Keratinocyte (primary cell): Measurements from ENCODE around the gene ADAM19. TPM values are rescaled to one million over a fixed set of nuclear protein-coding genes. Genes with fewer than 3 reads are reported as not detected.
"Not testable (repeated sequence)": the region's sequence is repeated elsewhere in the genome, so short reads cannot be mapped to it uniquely, and the experiment has no call there.

Experiments
- DNase-seq: peaks from one replicate; pipeline ENCODE4 v3.0.0-alpha.2; 2011; ENCODE audit warnings: low read depth, missing footprints, low spot score
- FAIRE-seq: peaks from 2 replicates; lab custom pipeline; 2011; peaks lifted over from hg19 to GRCh38; lab: Jason Lieb, UNC
- H2AFZ ChIP-seq: 2 replicates; pipeline ENCODE4 v1.6.0; 2012; ENCODE audit warnings: low read length, control low read depth, inconsistent platforms; ENCODE audit not compliant: control insufficient read depth
- H3K27ac ChIP-seq: 2 replicates; pipeline ENCODE4 v1.5.1; 2011; ENCODE audit warnings: low read length; ENCODE audit not compliant: control insufficient read depth, insufficient read depth
- H3K27me3 ChIP-seq: 3 replicates; pipeline ENCODE4 v1.6.0; 2011; ENCODE audit warnings: low read length; ENCODE audit not compliant: control insufficient read depth, insufficient read depth; ENCODE audit errors: extremely low read depth
- H3K36me3 ChIP-seq, 2 experiments: 2 replicates in 1 of 2; 3 replicates in 1 of 2; pipeline ENCODE4 v1.5.1; 2011; ENCODE audit warnings: low read length in 2 of 2, mild to moderate bottlenecking in 1 of 2; ENCODE audit not compliant: control insufficient read depth in 2 of 2, insufficient read depth in 2 of 2; ENCODE audit errors: extremely low read depth in 1 of 2
- H3K4me1 ChIP-seq: 3 replicates; pipeline ENCODE4 v1.5.1; 2011; ENCODE audit warnings: low read length; ENCODE audit not compliant: control insufficient read depth, insufficient read depth; ENCODE audit errors: extremely low read depth
- H3K4me2 ChIP-seq: 3 replicates; pipeline ENCODE4 v1.6.0; 2011; ENCODE audit warnings: low read depth, low read length; ENCODE audit not compliant: control insufficient read depth, insufficient read depth; ENCODE audit errors: extremely low read depth
- H3K4me3 ChIP-seq, 3 experiments: fragments of 200-600 bp in 1 of 3; sonication (generic) in 1 of 3; 2 replicates in 2 of 3; 3 replicates in 1 of 3; pipeline ENCODE4 v1.5.1; 2011 to 2016; ENCODE audit warnings: low read length in 3 of 3, mild to moderate bottlenecking in 3 of 3, control low read depth in 2 of 3, inconsistent platforms in 1 of 3, low read depth in 1 of 3, mixed read lengths in 1 of 3, mixed run types in 1 of 3, moderate library complexity in 1 of 3; ENCODE audit not compliant: control insufficient read depth in 2 of 3, insufficient read depth in 2 of 3; ENCODE audit errors: extremely low read depth in 1 of 3
- H3K79me2 ChIP-seq: 2 replicates; pipeline ENCODE4 v1.6.0; 2012; ENCODE audit warnings: low read length; ENCODE audit not compliant: control insufficient read depth, insufficient read depth
- H3K9ac ChIP-seq: 3 replicates; pipeline ENCODE4 v1.6.0; 2011; ENCODE audit warnings: low read length; ENCODE audit not compliant: control insufficient read depth, insufficient read depth; ENCODE audit errors: extremely low read depth
- H3K9me1 ChIP-seq: 3 replicates; pipeline ENCODE4 v1.6.0; 2011; ENCODE audit warnings: low read length; ENCODE audit not compliant: control insufficient read depth, insufficient read depth; ENCODE audit errors: extremely low read depth
- H3K9me3 ChIP-seq: 2 replicates; pipeline ENCODE4 v1.5.1; 2012; ENCODE audit warnings: low read depth, low read length; ENCODE audit not compliant: control insufficient read depth
- H4K20me1 ChIP-seq: 3 replicates; pipeline ENCODE4 v1.6.0; 2011; ENCODE audit warnings: low read length; ENCODE audit not compliant: control insufficient read depth, insufficient read depth; ENCODE audit errors: extremely low read depth
- EZH2 ChIP-seq: IDR thresholded peaks from one replicate; pipeline ENCODE4 v1.6.1; 2012; ENCODE audit warnings: inconsistent platforms, mild to moderate bottlenecking, low read length, moderate library complexity
- dilution Hi-C: fragments of 300-500 bp; cut with MboI; formaldehyde crosslinking; loops from one replicate; pipeline ENCODE4 v1.7.0; 2020; ENCODE audit warnings: low sequenced_read_pairs; ENCODE audit not compliant: extremely low pct_ligation_motif_present
- polyA plus RNA-seq, 5 experiments: library from polyadenylated mRNA; depleted of rRNA in 3 of 5; stranded (reverse) in 3 of 5; stranded (forward) in 1 of 5; unstranded in 1 of 5; fragments of >200 nt; gene quantifications; 1 replicate in 1 of 5; 2 replicates in 3 of 5; 3 replicates in 1 of 5; pipeline versions ENCODE4 v1.2.1 to v1.2.3, GENCODE V29; 2011 to 2012; ENCODE audit warnings: missing spikeins in 2 of 5, low read depth in 1 of 5, low replicate concordance in 1 of 5
- TF ChIP-seq, protein P1 (sequence below), 3 experiments: IDR thresholded peaks in 1 of 3; conservative IDR thresholded peaks in 1 of 3; optimal IDR thresholded peaks in 1 of 3; 2 replicates in 2 of 3; 3 replicates in 1 of 3; pipeline versions ENCODE3 to v1.5.1; 2011; ENCODE audit warnings: low read length in 3 of 3, mild to moderate bottlenecking in 3 of 3, moderate library complexity in 2 of 3, control low read depth in 1 of 3, inconsistent platforms in 1 of 3; ENCODE audit not compliant: insufficient read depth in 2 of 3; ENCODE audit errors: extremely low read depth in 1 of 3

The ADAM19 gene
- polyA plus RNA-seq, 1 donor (not counting 4 experiments of a cell fraction or from before 2014, with no cell fraction given): 22.7 TPM

DNA sequence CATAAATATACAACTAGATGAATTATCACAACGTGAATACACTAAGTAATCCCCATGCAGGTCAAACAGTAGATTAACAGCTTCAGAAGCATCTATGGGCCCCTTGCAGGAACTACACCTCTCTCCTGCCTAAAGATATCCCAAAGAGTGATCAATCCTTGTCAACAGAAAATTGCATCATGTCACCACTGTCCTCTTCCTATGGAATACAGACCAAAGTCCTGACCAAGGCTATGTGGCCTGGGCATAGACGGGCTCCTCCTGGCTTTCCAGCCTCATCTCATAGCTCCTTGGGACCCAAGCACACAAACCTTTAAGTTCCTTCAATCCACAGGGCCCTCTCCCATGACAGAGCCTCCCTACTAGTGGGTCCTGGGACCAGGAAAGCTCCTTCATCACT, 90.2 kb downstream of the ADAM19 start:
- Histone ChIP-seq H3K27me3 (no peaks in the 10 kb centered on the region), H3K4me2 (no peak overlapping the region), H3K9me1 (no peaks in the 10 kb centered on the region), H3K27ac (no peak overlapping the region), H2AFZ (no peak overlapping the region), H3K9me3 (no peaks in the 10 kb centered on the region), H3K4me3 (no peak overlapping the region), H3K79me2 (no peaks in the 10 kb centered on the region), H3K4me1 (no peaks in the 10 kb centered on the region), H4K20me1 (no peaks in the 10 kb centered on the region), H3K9ac (no peak overlapping the region), H3K36me3 (peaks cover 2 to 26% of the 10 kb centered on the region in 2 experiments)
- FAIRE-seq (no peak), DNase-seq (no peak)
- dilution Hi-C loops: no loop called here
- TF ChIP-seq EZH2: no peak

DNA sequence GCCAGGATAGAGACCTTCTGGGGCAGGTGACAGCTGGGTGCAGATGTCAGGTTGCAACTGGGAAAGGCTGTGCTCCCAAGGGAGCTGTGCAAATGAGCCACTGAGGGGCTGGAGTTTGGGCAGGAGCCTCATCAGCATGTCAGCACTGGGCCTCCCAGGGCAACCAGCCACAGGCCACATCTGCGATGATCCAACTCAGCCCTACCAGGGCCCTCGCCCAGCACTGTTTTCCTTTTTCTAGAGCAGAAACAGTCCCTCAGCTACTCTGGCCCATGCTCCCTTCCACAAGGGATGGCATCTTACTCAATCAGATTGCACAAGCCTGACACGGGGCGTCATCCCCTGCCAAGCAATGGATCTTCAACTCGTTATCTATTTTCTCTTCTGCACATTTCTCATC, 90.8 kb downstream of the ADAM19 start:
- H3K27ac ChIP-seq: no peak overlapping the region
- H3K27me3 ChIP-seq: no peaks in the 10 kb centered on the region
- dilution Hi-C loops: no loop called here
- H3K4me1 ChIP-seq: no peaks in the 10 kb centered on the region
- H3K4me2 ChIP-seq: no peak overlapping the region
- H2AFZ ChIP-seq: no peak overlapping the region
- no peaks in the 10 kb centered on the region for H3K9me3 ChIP-seq
- DNase-seq (no peak), FAIRE-seq (no peak)
- no peaks in the 10 kb centered on the region for H3K9me1 ChIP-seq
- H3K79me2 ChIP-seq: no peaks in the 10 kb centered on the region
- H3K9ac ChIP-seq: no peak overlapping the region
- peaks cover 2 to 27% of the 10 kb centered on the region in 2 experiments for H3K36me3 ChIP-seq
- TF ChIP-seq EZH2: no peak
- TF ChIP-seq, protein P1, sequence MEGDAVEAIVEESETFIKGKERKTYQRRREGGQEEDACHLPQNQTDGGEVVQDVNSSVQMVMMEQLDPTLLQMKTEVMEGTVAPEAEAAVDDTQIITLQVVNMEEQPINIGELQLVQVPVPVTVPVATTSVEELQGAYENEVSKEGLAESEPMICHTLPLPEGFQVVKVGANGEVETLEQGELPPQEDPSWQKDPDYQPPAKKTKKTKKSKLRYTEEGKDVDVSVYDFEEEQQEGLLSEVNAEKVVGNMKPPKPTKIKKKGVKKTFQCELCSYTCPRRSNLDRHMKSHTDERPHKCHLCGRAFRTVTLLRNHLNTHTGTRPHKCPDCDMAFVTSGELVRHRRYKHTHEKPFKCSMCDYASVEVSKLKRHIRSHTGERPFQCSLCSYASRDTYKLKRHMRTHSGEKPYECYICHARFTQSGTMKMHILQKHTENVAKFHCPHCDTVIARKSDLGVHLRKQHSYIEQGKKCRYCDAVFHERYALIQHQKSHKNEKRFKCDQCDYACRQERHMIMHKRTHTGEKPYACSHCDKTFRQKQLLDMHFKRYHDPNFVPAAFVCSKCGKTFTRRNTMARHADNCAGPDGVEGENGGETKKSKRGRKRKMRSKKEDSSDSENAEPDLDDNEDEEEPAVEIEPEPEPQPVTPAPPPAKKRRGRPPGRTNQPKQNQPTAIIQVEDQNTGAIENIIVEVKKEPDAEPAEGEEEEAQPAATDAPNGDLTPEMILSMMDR (optimal IDR thresholded peaks at IDR 0.05 in 1 of 3, IDR thresholded peaks at IDR 0.05 in 1 of 3, conservative IDR thresholded peaks at IDR 0.05 in 1 of 3; ENCODE audit: extremely low read depth in 1 of 3, insufficient read depth in 2 of 3, low read length in 3 of 3): no peak
- H3K4me3 ChIP-seq: no peak overlapping the region
- H4K20me1 ChIP-seq: no peaks in the 10 kb centered on the region

DNA sequence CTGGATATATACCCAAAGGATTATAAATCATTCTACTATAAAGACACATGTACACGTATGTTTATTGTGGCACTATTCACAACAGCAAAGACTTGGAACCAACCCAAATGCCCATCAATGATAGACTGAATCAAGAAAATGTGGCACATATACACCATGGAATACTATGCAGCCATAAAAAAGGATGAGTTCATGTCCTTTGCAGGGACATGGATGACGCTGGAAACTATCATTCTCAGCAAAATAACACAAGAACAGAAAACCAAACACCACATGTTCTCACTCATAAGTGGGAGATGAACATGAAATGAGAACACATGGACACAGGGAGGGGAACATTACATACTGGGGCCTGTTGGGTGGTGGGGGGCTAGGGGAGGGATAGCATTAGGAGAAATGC, 92.9 kb downstream of the ADAM19 start:
- H3K27me3 ChIP-seq, H3K9ac ChIP-seq, H3K79me2 ChIP-seq, H4K20me1 ChIP-seq, H3K9me1 ChIP-seq, DNase-seq, dilution Hi-C loops, H3K27ac ChIP-seq, H2AFZ ChIP-seq, H3K9me3 ChIP-seq, FAIRE-seq, H3K4me2 ChIP-seq, H3K4me1 ChIP-seq, H3K4me3 ChIP-seq: not testable (repeated sequence)
- H3K36me3 ChIP-seq: peaks cover 0 to 20% of the 10 kb centered on the region in 2 experiments
